CD8-positive, alpha-beta memory T cell (primary cell): ENCODE measurements around the gene POLA2. TPM values are rescaled to one million over a fixed set of nuclear protein-coding genes. Genes with fewer than 3 reads are reported as not detected.
A peak's percentile ranks its signal among the peaks of the same experiment; 100 is the strongest.

Source experiments
- CTCF ChIA-PET: fragments of 350-600 bp; sonication (Branson Sonifier 250); formaldehyde crosslinking; loops from one replicate; lab custom pipeline; 2021; ENCODE audit warnings: antibody characterized with exemption; lab: Charles Lee
- POLR2A ChIA-PET: fragments of 350-600 bp; sonication (Branson Sonifier 250); formaldehyde crosslinking; loops from one replicate; lab custom pipeline; 2021; ENCODE audit warnings: antibody characterized with exemption; lab: Charles Lee
- DNase-seq, 5 donors: peaks; one replicate each; pipeline versions ENCODE4 v3.0.0 to v3.0.0-alpha.2; 2020 to 2022; ENCODE audit warnings: mixed read lengths in 1 of 5
- H3K27ac ChIP-seq: one replicate; pipeline ENCODE4 v1.7.0; 2013; ENCODE audit warnings: low read depth, mild to moderate bottlenecking, low read length, moderate library complexity
- H3K27me3 ChIP-seq: 2 replicates; pipeline ENCODE4 v1.7.0; 2013; ENCODE audit warnings: low read length, mild to moderate bottlenecking; ENCODE audit not compliant: insufficient read depth, poor library complexity, severe bottlenecking
- H3K36me3 ChIP-seq: 2 replicates; pipeline ENCODE4 v1.7.0; 2013; ENCODE audit warnings: mild to moderate bottlenecking, low read length, moderate library complexity; ENCODE audit not compliant: insufficient read depth
- H3K4me1 ChIP-seq: 2 replicates; pipeline ENCODE4 v1.7.0; 2013; ENCODE audit warnings: mild to moderate bottlenecking, low read length, moderate library complexity; ENCODE audit not compliant: insufficient read depth
- H3K4me3 ChIP-seq: 2 replicates; pipeline ENCODE4 v1.7.0; 2013; ENCODE audit warnings: mild to moderate bottlenecking, low read length
- H3K9me3 ChIP-seq: 2 replicates; pipeline ENCODE4 v1.7.0; 2013; ENCODE audit warnings: mild to moderate bottlenecking, low read length
- H3K27ac Mint-ChIP-seq, 8 donors: one replicate each; pipeline ENCODE4 v1.8.0; 2020 to 2021; ENCODE audit warnings: mixed read lengths in 8 of 8, mild to moderate bottlenecking in 6 of 8, inconsistent platforms in 3 of 8, moderate library complexity in 3 of 8
- H3K27me3 Mint-ChIP-seq, 2 donors: one replicate each; pipeline ENCODE4 v1.8.0; 2020 to 2021; ENCODE audit warnings: mixed read lengths in 2 of 2, mild to moderate bottlenecking in 1 of 2, moderate library complexity in 1 of 2
- H3K36me3 Mint-ChIP-seq, 3 donors: one replicate each; pipeline ENCODE4 v1.8.0; 2020 to 2021; ENCODE audit warnings: mixed read lengths in 3 of 3, inconsistent platforms in 1 of 3, mild to moderate bottlenecking in 1 of 3
- H3K4me1 Mint-ChIP-seq, 3 donors: one replicate each; pipeline ENCODE4 v1.8.0; 2020 to 2021; ENCODE audit warnings: mixed read lengths in 3 of 3, inconsistent platforms in 1 of 3, mild to moderate bottlenecking in 1 of 3
- H3K4me3 Mint-ChIP-seq, 7 donors: one replicate each; pipeline ENCODE4 v1.8.0; 2020 to 2021; ENCODE audit warnings: mixed read lengths in 7 of 7, mild to moderate bottlenecking in 6 of 7, moderate library complexity in 4 of 7, inconsistent platforms in 2 of 7
- H3K9me3 Mint-ChIP-seq, 5 donors: one replicate each; pipeline ENCODE4 v1.8.0; 2020 to 2022; ENCODE audit warnings: mixed read lengths in 5 of 5, mild to moderate bottlenecking in 3 of 5, moderate library complexity in 2 of 5, inconsistent platforms in 1 of 5
- polyA plus RNA-seq: library from polyadenylated mRNA; unstranded; fragments of 300-500 nt; fragmentation: Illumina TruSeq; gene quantifications from one replicate; pipeline ENCODE4 v1.2.3, GENCODE V29; 2021
- total RNA-seq, 2 experiments: library from RNA; stranded (reverse); gene quantifications; one replicate each; pipeline ENCODE4 v1.2.3, GENCODE V29; 2021

The POLA2 gene
- total and polyA plus RNA-seq, 3 experiments from 2014 or later, result 11.0 to 78.8 (median 75.6) TPM

DNA sequence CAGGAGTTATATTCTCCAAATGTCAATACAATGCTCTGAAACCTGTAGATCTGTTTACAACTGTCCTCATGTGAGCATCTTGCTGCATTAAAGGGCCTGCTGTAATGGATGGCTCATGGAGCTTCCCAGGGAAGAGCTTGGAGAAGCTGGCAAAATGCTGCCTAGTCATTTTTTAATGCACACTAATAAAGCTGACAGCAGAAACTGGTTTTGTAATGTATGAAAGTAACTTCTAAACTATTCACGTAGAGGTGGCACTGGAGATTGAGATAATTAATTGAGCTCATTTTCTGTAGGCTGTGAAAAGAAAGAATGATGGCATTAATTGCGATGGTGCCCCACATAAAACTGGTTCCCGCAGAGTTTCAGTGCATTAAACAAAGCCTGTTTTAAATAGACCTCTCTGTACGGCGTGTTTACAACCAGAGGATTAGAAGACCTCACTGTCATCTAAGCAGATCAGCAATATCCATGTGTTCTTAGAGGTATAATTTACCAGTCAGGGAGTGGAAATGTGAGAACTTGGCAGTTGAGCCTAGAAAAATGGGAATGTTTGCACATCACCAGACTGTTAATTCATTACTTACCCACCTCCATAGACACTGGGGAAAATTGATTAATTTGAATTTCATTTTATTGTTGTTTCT, 16.0 kb downstream of the POLA2 start:
- no peaks in the 10 kb centered on the region for H3K9me3 ChIP-seq
- H3K27me3 ChIP-seq, result no peaks in the 10 kb centered on the region
- H3K27ac ChIP-seq, result no peak overlapping the region
- Mint-ChIP-seq H3K9me3 (no peaks in the 10 kb centered on the region), H3K4me1 (peaks cover 4 to 15% (median 13%) of the 10 kb centered on the region in 3 donors), H3K36me3 (peaks cover 0 to 66% (median 24%) of the 10 kb centered on the region in 3 donors), H3K27ac (no peak overlapping the region), H3K27me3 (no peaks in the 10 kb centered on the region), H3K4me3 (no peak overlapping the region)
- CTCF ChIA-PET, result interaction anchor here (0.9 to 8.6 kb wide), 3 partner anchors 36 to 52 kb away, joined by 4 to 75 read pairs (median 37); partner anchors contain the start of gene CDC42EP2
- H3K4me1 ChIP-seq, result no peaks in the 10 kb centered on the region
- DNase-seq, result no peak
- POLR2A ChIA-PET, result interaction anchor here (0.6 kb wide), 1 partner anchor 58 kb away, joined by 4 read pairs; no protein-coding TSS in a partner anchor
- H3K36me3 ChIP-seq, result peaks cover 33% of the 10 kb centered on the region
- no peak overlapping the region for H3K4me3 ChIP-seq

DNA sequence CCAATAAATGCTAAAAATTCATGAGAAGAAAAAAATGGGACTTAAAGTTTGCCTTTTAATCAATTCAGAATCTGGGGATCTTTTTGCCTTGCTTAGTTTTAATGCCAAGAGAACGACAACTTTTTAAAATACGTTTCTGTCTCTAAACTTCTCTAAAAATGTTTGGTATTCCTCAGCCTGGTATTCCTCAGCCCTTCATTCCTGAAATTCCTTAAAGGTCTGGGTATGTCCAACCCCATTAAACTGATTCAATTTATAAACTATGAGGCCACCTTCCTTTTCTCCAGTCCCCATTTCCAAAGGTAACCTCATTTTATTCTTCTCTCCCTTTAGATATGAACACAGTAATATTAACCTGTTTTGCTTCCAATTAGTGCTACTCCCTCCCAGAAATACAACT, 16.6 kb downstream of the POLA2 start:
- Mint-ChIP-seq H3K36me3 (peaks cover 0 to 67% (median 24%) of the 10 kb centered on the region in 3 donors), H3K27me3 (no peaks in the 10 kb centered on the region), H3K27ac (peak overlapping the region in 1 of 8 donors; percentile 68), H3K4me3 (no peak overlapping the region), H3K4me1 (peaks cover 4 to 15% (median 13%) of the 10 kb centered on the region in 3 donors), H3K9me3 (no peaks in the 10 kb centered on the region)
- Histone ChIP-seq H3K4me3 (no peak overlapping the region), H3K27me3 (no peaks in the 10 kb centered on the region), H3K36me3 (peaks cover 33% of the 10 kb centered on the region), H3K4me1 (no peaks in the 10 kb centered on the region), H3K27ac (no peak overlapping the region), H3K9me3 (no peaks in the 10 kb centered on the region)
- ChIA-PET POLR2A (no interaction called here), CTCF (interaction anchor here (8.6 kb wide), 1 partner anchor 36 kb away, joined by 75 read pairs; the partner anchor contains the start of gene CDC42EP2)
- no peak for DNase-seq

DNA sequence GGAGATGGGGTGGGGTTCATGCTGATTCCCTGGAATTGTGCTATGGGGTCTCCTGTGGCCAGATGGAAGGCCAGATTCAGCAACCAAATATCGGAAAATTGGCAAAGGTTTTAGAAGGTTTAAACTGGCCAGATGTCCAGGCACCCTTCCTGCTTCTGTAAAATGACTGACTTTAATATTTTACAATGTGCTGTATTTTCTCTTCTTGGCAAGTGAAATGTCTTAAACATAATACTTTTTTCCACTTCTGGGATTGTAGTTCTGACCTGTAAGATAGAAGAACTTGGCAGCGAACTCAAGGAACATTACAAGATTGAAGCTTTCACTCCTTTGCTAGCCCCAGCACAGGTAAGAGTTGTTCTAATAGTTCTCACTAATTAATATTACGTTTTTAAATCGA, 17.5 kb downstream of the POLA2 start:
- peak overlapping the region in 4 of 8 donors; percentile 44 to 86 (median 59) for H3K27ac Mint-ChIP-seq

DNA sequence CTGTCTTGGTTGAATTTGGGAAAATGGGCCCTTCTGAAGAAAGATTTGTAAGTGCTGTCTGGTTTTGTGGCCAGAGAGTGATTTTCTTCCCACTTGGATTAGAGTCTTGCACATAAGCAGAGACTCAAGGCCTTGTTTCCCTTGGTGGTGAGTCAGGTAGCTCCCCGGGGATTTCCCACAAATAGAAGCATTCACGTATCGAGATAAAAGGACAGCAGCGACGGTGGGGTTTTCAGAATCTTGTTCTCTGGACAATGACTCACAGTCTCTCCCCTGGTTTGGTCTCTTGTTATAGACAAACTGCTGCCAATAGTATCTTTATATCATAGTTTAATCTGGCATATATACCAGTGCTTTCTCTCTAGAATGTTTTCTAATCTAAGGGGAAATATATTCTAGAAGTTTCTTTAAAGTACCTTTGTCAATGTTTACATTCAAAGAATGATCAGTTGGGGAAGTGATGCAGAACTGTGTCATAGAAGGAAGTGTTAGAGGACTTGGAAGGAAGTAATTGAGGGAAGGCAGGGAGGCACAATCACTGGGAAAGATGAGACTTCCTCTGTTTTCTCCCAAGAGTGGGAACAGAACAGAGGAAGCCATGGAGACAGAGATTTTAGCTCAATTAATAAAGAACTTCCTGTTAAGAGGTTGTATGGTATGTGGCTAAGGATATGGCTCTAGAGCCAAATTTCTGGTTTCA, 18.1 kb downstream of the POLA2 start:
- Histone ChIP-seq H3K4me1 (no peaks in the 10 kb centered on the region), H3K27ac (no peak overlapping the region), H3K4me3 (no peak overlapping the region), H3K9me3 (no peaks in the 10 kb centered on the region), H3K36me3 (peaks cover 33% of the 10 kb centered on the region), H3K27me3 (no peaks in the 10 kb centered on the region)
- Mint-ChIP-seq H3K4me3 (no peak overlapping the region), H3K9me3 (no peaks in the 10 kb centered on the region), H3K4me1 (peaks cover 4 to 15% (median 13%) of the 10 kb centered on the region in 3 donors), H3K27ac (peak overlapping the region in 5 of 8 donors; percentile 0 to 86 (median 68)), H3K36me3 (peaks cover 0 to 78% (median 24%) of the 10 kb centered on the region in 3 donors), H3K27me3 (no peaks in the 10 kb centered on the region)
- ChIA-PET POLR2A (no interaction called here), CTCF (interaction anchor here (0.8 to 1.3 kb wide), 6 partner anchors 17 to 50 kb away, joined by 3 to 4 read pairs (median 3); partner anchors contain the start of gene CDC42EP2)
- peak in 1 of 5 donors; percentile 69 for DNase-seq

More for the DNA sequence above, 17.5 kb downstream of the POLA2 start:
- no peaks in the 10 kb centered on the region for H3K4me1 ChIP-seq
- H3K27me3 ChIP-seq, result no peaks in the 10 kb centered on the region
- peaks cover 0 to 75% (median 24%) of the 10 kb centered on the region in 3 donors for H3K36me3 Mint-ChIP-seq
- H3K4me1 Mint-ChIP-seq, result peaks cover 4 to 15% (median 13%) of the 10 kb centered on the region in 3 donors
- POLR2A ChIA-PET, result no interaction called here
- H3K27me3 Mint-ChIP-seq, result no peaks in the 10 kb centered on the region
- H3K9me3 Mint-ChIP-seq, result no peaks in the 10 kb centered on the region
- no peak overlapping the region for H3K4me3 ChIP-seq
- H3K36me3 ChIP-seq, result peaks cover 33% of the 10 kb centered on the region
- DNase-seq, result no peak
- no peak overlapping the region for H3K27ac ChIP-seq
- H3K9me3 ChIP-seq, result no peaks in the 10 kb centered on the region
- CTCF ChIA-PET, result interaction anchor here (0.9 to 1.1 kb wide), 3 partner anchors 16 to 51 kb away, joined by 3 to 4 read pairs (median 3); no protein-coding TSS in a partner anchor
- no peak overlapping the region for H3K4me3 Mint-ChIP-seq

DNA sequence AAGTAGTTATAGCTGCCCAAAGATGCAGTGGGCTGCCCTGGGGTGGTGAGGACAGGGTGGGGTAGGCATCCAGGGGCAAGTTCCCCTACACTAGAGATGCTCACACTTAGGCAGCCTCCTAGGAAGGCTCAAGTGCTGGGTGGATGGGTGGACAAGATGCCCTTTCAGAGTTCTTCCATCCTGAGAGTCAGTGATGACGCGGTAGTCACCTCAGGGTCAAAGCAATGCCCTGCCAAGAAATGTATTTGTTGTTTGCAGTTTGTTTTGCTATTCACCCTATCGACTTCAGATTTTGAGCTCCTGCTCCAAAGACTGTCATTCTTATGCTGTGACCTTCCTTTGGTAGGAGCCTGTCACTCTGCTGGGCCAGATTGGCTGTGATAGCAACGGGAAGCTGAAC, 18.9 kb downstream of the POLA2 start:
- no peak overlapping the region for H3K4me3 ChIP-seq
- H3K36me3 ChIP-seq, result peaks cover 33% of the 10 kb centered on the region
- no peaks in the 10 kb centered on the region for H3K27me3 ChIP-seq
- no peak overlapping the region for H3K4me3 Mint-ChIP-seq
- H3K36me3 Mint-ChIP-seq, result peaks cover 0 to 80% (median 24%) of the 10 kb centered on the region in 3 donors
- POLR2A ChIA-PET, result no interaction called here
- CTCF ChIA-PET, result interaction anchor here (0.8 to 1.3 kb wide), 3 partner anchors 22 to 49 kb away, joined by 3 read pairs; partner anchors contain the start of gene CDC42EP2
- H3K9me3 ChIP-seq, result no peaks in the 10 kb centered on the region
- no peaks in the 10 kb centered on the region for H3K9me3 Mint-ChIP-seq
- H3K27me3 Mint-ChIP-seq, result no peaks in the 10 kb centered on the region
- no peak for DNase-seq
- peaks cover 4 to 15% (median 13%) of the 10 kb centered on the region in 3 donors for H3K4me1 Mint-ChIP-seq
- peak overlapping the region in 1 of 8 donors; percentile 70 for H3K27ac Mint-ChIP-seq
- H3K4me1 ChIP-seq, result no peaks in the 10 kb centered on the region
- H3K27ac ChIP-seq, result no peak overlapping the region

DNA sequence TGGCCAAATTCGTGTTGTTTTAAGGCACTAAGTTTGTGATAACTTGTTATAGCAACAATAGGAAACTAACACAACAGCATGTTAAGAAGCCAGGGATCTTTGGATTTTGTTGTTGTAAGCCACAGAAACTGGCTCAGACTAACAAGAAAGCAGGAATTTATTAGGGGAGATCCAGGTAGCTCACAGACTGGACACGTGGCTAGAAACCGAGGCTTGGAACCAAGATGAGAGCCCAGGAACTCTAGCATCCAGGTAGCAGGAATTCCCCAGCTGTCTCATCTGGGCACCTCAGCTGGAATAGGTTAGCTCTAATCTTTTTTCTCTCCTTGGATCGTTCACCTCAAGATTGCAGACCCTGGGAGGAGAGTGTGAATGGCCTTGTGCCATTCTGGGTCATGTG, 24.9 kb downstream of the POLA2 start:
- H3K4me3 Mint-ChIP-seq, result no peak overlapping the region
- Histone ChIP-seq H3K27me3 (no peaks in the 10 kb centered on the region), H3K4me3 (no peak overlapping the region), H3K4me1 (no peaks in the 10 kb centered on the region), H3K36me3 (peaks cover 16% of the 10 kb centered on the region), H3K9me3 (no peaks in the 10 kb centered on the region), H3K27ac (no peak overlapping the region)
- peaks cover 6 to 83% (median 14%) of the 10 kb centered on the region in 3 donors for H3K36me3 Mint-ChIP-seq
- H3K27ac Mint-ChIP-seq, result peak overlapping the region in 1 of 8 donors; percentile 50
- POLR2A ChIA-PET, result no interaction called here
- CTCF ChIA-PET, result no interaction called here
- no peaks in the 10 kb centered on the region for H3K4me1 Mint-ChIP-seq
- H3K27me3 Mint-ChIP-seq, result no peaks in the 10 kb centered on the region
- no peak for DNase-seq
- no peaks in the 10 kb centered on the region for H3K9me3 Mint-ChIP-seq

DNA sequence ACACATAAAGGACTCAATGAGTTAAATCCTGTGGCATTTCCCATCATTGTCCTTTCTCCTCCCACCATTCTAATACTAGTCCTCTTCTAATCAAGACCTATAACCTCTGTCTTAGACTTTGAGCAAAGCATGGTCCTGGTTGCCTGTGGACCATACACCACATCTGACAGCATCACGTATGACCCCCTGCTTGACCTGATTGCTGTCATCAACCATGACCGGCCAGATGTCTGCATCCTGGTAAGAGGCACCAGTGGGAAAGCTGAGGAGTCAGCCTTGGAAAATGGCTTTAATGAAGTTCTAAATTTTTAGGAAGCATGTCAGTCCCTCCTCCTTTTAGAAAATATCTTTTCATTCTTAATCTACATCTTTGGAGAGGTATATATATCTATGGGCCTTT, 25.8 kb downstream of the POLA2 start:
- H3K9me3 ChIP-seq, result no peaks in the 10 kb centered on the region
- H3K4me1 Mint-ChIP-seq, result no peaks in the 10 kb centered on the region
- no peak overlapping the region for H3K4me3 ChIP-seq
- ChIA-PET POLR2A (interaction anchor here (0.7 kb wide), 1 partner anchor 68 kb away, joined by 5 read pairs; no protein-coding TSS in a partner anchor), CTCF (interaction anchor here (0.6 kb wide), 1 partner anchor 1643 kb away, joined by 3 read pairs; no protein-coding TSS in a partner anchor)
- H3K36me3 ChIP-seq, result peaks cover 7% of the 10 kb centered on the region
- peak overlapping the region in 1 of 8 donors; percentile 1 for H3K27ac Mint-ChIP-seq
- H3K4me1 ChIP-seq, result no peaks in the 10 kb centered on the region
- H3K27me3 Mint-ChIP-seq, result no peaks in the 10 kb centered on the region
- H3K36me3 Mint-ChIP-seq, result peaks cover 6 to 81% (median 13%) of the 10 kb centered on the region in 3 donors
- no peak for DNase-seq
- H3K4me3 Mint-ChIP-seq, result no peak overlapping the region
- no peaks in the 10 kb centered on the region for H3K9me3 Mint-ChIP-seq
- no peaks in the 10 kb centered on the region for H3K27me3 ChIP-seq
- H3K27ac ChIP-seq, result no peak overlapping the region
